GM21825 (cell line): Measurements from ENCODE around the gene PXMP2.

Source experiments
- ATAC-seq: cut with Tn5 transposase; IDR thresholded peaks from one replicate; pipeline ENCODE4 v1.9.1; 2021; ENCODE audit warnings: mild to moderate bottlenecking, moderate library complexity; ENCODE audit not compliant: unreplicated experiment

PXMP2 gene

GRCh38 chr12:132719954-132720324 lies 32.6 kb downstream of the PXMP2 start:
- ATAC-seq = no peak

GRCh38 chr12:132720606-132721345 lies 33.4 kb downstream of the PXMP2 start:
- ATAC-seq = no peak

GRCh38 chr12:132723015-132723763 lies 35.8 kb downstream of the PXMP2 start:
- no peak for ATAC-seq

- ATAC-seq = no peak
These were observed 36.4 kb downstream of the PXMP2 start for GRCh38 chr12:132723764-132724140.

GRCh38 chr12:132724506-132725241 lies 37.3 kb downstream of the PXMP2 start:
- ATAC-seq = no peak

- ATAC-seq = no peak
These were observed 39.0 kb downstream of the PXMP2 start for GRCh38 chr12:132726386-132726785.

- ATAC-seq = no peak
These were observed 39.9 kb downstream of the PXMP2 start for GRCh38 chr12:132727091-132727794.

GRCh38 chr12:132728502-132728901 lies 41.1 kb downstream of the PXMP2 start:
- no peak for ATAC-seq

- no peak for ATAC-seq
These were observed 42.3 kb downstream of the PXMP2 start for GRCh38 chr12:132729541-132730320.

GRCh38 chr12:132730353-132730752 lies 43.0 kb downstream of the PXMP2 start:
- ATAC-seq = no peak

GRCh38 chr12:132731574-132731973 lies 44.2 kb downstream of the PXMP2 start:
- no peak for ATAC-seq

- no peak for ATAC-seq
These were observed 46.8 kb downstream of the PXMP2 start for GRCh38 chr12:132734206-132734605.

GRCh38 chr12:132735496-132735895 lies 48.1 kb downstream of the PXMP2 start:
- ATAC-seq = no peak

GRCh38 chr12:132736378-132736777 lies 49.0 kb downstream of the PXMP2 start:
- no peak for ATAC-seq

GRCh38 chr12:132736913-132737312 lies 49.5 kb downstream of the PXMP2 start:
- ATAC-seq = no peak

- no peak for ATAC-seq
These were observed 52.4 kb downstream of the PXMP2 start for GRCh38 chr12:132739600-132740312.

GRCh38 chr12:132740313-132740646 lies 52.9 kb downstream of the PXMP2 start:
- ATAC-seq = no peak

- ATAC-seq = no peak
These were observed 53.3 kb downstream of the PXMP2 start for GRCh38 chr12:132740652-132741051.

GRCh38 chr12:132741620-132742019 lies 54.2 kb downstream of the PXMP2 start:
- no peak for ATAC-seq

GRCh38 chr12:132743831-132744230 lies 56.4 kb downstream of the PXMP2 start:
- no peak for ATAC-seq
